Pancreas (tissue), 10 donors: Measurements from ENCODE around the gene RNF133. TPM values are rescaled to one million over a fixed set of nuclear protein-coding genes. Genes with fewer than 3 reads are reported as not detected.

ENCODE experiments used
- ATAC-seq, 4 donors: fragments of 200-7000 bp; cut with Tn5 transposase; one replicate each; pipeline versions ENCODE4 v1.8.0 to v1.9.1; 2020; ENCODE audit warnings: mild to moderate bottlenecking in 4 of 4, moderate library complexity in 4 of 4
- DNase-seq, 6 donors: peaks; one replicate each; pipeline ENCODE4 v3.0.0-alpha.2; 2020
- FAIRE-seq: peaks from 2 replicates; lab custom pipeline; 2012; peaks lifted over from hg19 to GRCh38; lab: Jason Lieb, UNC
- H3K27ac ChIP-seq, 4 donors: fragments of 200-600 bp; sonication (generic); 1 replicate in 3 of 4; 2 replicates in 1 of 4; pipeline versions ENCODE4 v1.5.0 to v1.8.0; 2020
- H3K27me3 ChIP-seq, 4 donors: fragments of 200-600 bp; one replicate each; pipeline ENCODE4 v1.8.0; 2021
- H3K36me3 ChIP-seq, 3 donors: fragments of 200-600 bp; sonication (generic) in 1 of 3; one replicate each; pipeline versions ENCODE4 v1.5.0 to v1.8.0; 2020 to 2021
- H3K4me1 ChIP-seq, 3 donors: fragments of 200-600 bp; one replicate each; pipeline ENCODE4 v1.8.0; 2021
- H3K4me3 ChIP-seq, 4 donors: fragments of 200-600 bp; sonication (generic) in 2 of 4; one replicate each; pipeline versions ENCODE4 v1.5.0 to v1.8.0; 2020 to 2021
- H3K9me3 ChIP-seq, 4 donors: fragments of 200-600 bp; one replicate each; pipeline ENCODE4 v1.8.0; 2021
- WGBS, 2 donors: extraction: QIAGEN DNeasy Blood & Tissue Kit; methylation state at CpG; one replicate each; pipeline ENCODE4 v1.1.7; 2013; 5-methylcytosine and 5-hydroxymethylcytosine counted together
- intact Hi-C, 3 donors: fragments of 100-400 bp; cut with DNase I; formaldehyde crosslinking; loops; one replicate each; pipeline versions ENCODE4 v1.11.1 to v1.14.2; 2022
- polyA plus RNA-seq, 2 donors: library from polyadenylated mRNA; stranded (reverse); fragments of 200-250 nt; gene quantifications; one replicate each; pipeline ENCODE4 v1.2.3, GENCODE V29; 2013
- total RNA-seq, 6 donors: library from RNA; stranded (reverse); fragmentation: NEBNext Ultra II Directional in 4 of 6; extraction: Animal tissue kit (Norgen Biotek cat#: 25700) in 4 of 6; gene quantifications; one replicate each; pipeline versions ENCODE4 v1.2.1 to v1.2.4, GENCODE V29; 2021 to 2023
- TF ChIP-seq, protein P1 (sequence below), 4 donors: fragments of 200-600 bp; sonication (generic) in 3 of 4; IDR thresholded peaks; one replicate each; pipeline versions ENCODE4 v1.5.0 to v1.8.0; 2021; ENCODE audit warnings: antibody characterized with exemption in 4 of 4
- donor health status: healthy with polysubstance abuse.
- donor health status: DM: no; HTN: no; CAD: no; lungs with moderate emphysema.
- donor health status: DM: no; HTN: no; CAD: no.
- donor health status: control.
- donor health status: control.
- donor health status: Bipolar disorder and iron deficiency.
- donor health status: DM: yes; HTN: yes; CAD: no.
- donor health status: DM: no; HTN: no; CAD: no.
- donor health status: DM: no; HTN: no; CAD: no.
- donor health status: DM: yes; HTN: yes; CAD: no.

The RNF133 gene
- total and polyA plus RNA-seq, 8 donors, result 0.07 to 1.4 (median 0.79) TPM; not detected in 1

DNA sequence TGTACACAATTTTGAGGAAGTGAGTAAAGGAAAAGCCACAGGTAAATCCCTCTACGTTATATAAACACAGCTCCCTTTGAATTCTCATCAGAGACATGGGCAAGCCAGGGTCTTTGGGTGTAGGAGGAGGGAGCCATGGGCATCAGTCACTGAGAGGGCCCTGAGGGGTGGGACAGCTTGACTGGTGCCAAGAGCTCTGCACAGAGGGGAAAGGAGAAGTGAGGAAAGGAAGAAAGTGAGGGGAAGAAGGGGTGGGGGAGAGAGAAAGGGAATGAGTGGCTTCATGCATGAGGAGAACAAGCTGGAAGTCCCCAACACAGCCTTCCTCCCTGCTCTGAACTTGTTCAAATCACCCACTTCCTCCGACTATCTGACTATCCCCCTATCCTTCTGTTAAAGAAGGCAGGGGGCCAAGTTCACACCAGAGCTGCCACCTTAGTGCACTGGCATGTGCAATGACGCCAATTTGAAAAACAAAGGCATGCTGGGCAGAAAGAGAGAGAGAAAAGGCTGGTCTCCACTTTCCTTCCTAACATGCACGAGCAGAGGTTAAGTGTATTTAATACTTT, 20.2 kb upstream of the RNF133 start:
- 86 to 93% methylated on average over 4 of the region's 4 CpGs for WGBS, 2 donors
- no peaks in the 10 kb centered on the region for H3K36me3 ChIP-seq
- no peak for FAIRE-seq

DNA sequence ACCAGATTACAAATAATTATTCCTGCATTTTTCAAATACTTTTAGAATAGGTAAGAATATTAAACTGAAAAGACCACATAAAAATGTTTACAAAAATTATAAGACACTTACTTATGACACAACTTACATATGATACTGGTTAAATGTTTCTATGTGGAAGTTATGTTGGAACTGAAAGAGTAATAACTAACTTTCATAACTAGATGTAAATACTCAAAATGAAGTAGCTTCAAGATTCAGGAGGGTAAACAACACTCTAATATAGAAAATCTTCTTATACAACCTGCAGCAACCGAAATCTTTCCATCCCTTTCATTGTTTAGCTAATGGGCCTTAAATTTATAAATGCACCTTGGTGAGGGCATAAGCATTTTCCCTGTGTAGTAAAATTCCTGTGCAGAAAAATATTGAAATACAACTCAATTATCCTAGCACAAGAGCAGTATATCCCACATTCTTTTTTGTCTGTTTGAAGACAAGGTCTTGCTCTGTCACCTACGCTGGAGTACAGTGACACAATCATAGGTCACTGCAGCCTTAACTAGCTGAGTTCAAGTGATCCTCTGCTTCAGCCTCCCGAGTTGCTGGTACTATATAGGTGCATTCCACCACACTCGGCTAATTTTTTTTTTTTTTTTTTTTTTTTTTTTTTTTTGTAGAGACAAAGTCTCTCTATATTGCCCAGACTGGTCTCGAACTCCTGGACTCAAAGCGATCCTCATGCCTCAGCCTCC, 18.6 kb upstream of the RNF133 start:
- Histone ChIP-seq H3K27ac (no peak overlapping the region), H3K27me3 (no peaks in the 10 kb centered on the region), H3K9me3 (no peaks in the 10 kb centered on the region), H3K36me3 (no peaks in the 10 kb centered on the region), H3K4me3 (no peak overlapping the region), H3K4me1 (peaks cover 0 to 11% (median 10%) of the 10 kb centered on the region in 3 donors)
- DNase-seq (no peak), ATAC-seq (no peak), FAIRE-seq (no peak)
- 93 to 96% methylated on average over 6 of the region's 6 CpGs for WGBS, 2 donors
- intact Hi-C loops, result no loop called here
- TF ChIP-seq, protein P1, sequence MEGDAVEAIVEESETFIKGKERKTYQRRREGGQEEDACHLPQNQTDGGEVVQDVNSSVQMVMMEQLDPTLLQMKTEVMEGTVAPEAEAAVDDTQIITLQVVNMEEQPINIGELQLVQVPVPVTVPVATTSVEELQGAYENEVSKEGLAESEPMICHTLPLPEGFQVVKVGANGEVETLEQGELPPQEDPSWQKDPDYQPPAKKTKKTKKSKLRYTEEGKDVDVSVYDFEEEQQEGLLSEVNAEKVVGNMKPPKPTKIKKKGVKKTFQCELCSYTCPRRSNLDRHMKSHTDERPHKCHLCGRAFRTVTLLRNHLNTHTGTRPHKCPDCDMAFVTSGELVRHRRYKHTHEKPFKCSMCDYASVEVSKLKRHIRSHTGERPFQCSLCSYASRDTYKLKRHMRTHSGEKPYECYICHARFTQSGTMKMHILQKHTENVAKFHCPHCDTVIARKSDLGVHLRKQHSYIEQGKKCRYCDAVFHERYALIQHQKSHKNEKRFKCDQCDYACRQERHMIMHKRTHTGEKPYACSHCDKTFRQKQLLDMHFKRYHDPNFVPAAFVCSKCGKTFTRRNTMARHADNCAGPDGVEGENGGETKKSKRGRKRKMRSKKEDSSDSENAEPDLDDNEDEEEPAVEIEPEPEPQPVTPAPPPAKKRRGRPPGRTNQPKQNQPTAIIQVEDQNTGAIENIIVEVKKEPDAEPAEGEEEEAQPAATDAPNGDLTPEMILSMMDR (IDR thresholded peaks at IDR 0.05), result no peak

More for the DNA sequence above, 20.2 kb upstream of the RNF133 start:
- DNase-seq (no peak), ATAC-seq (no peak)
- Histone ChIP-seq H3K9me3 (no peaks in the 10 kb centered on the region), H3K27me3 (no peaks in the 10 kb centered on the region), H3K4me3 (no peak overlapping the region), H3K4me1 (peaks cover 0 to 4% (median 0%) of the 10 kb centered on the region in 3 donors), H3K27ac (no peak overlapping the region)
- intact Hi-C loops, result no loop called here
- TF ChIP-seq, protein P1 (IDR thresholded peaks at IDR 0.05), result no peak

DNA sequence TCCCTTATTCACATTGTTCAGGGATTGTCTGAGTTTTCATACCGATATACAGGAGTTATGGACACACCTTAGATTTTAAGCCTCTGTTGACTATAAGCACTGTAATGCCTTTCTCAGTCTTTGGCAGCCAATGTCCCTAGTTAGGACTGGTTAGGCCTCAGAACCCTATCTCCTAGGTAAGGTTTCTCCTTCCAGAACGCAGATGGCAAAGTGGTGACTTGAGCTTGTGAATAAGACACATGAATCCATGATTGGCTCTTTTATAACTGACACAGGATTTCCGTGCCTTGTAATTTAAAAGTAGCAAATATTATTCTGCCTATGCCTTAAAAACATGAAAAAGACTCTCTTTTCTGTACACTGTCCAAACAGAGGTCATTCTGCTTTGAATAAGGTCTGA, 16.3 kb upstream of the RNF133 start:
- FAIRE-seq (no peak), ATAC-seq (no peak), DNase-seq (no peak)
- Histone ChIP-seq H3K27me3 (no peaks in the 10 kb centered on the region), H3K4me3 (no peak overlapping the region), H3K36me3 (no peaks in the 10 kb centered on the region), H3K9me3 (no peaks in the 10 kb centered on the region), H3K4me1 (peaks cover 0 to 11% (median 10%) of the 10 kb centered on the region in 3 donors), H3K27ac (no peak overlapping the region)
- 92 to 96% methylated on average over 3 of the region's 3 CpGs for WGBS, 2 donors
- intact Hi-C loops, result no loop called here
- TF ChIP-seq, protein P1 (IDR thresholded peaks at IDR 0.05), result no peak

DNA sequence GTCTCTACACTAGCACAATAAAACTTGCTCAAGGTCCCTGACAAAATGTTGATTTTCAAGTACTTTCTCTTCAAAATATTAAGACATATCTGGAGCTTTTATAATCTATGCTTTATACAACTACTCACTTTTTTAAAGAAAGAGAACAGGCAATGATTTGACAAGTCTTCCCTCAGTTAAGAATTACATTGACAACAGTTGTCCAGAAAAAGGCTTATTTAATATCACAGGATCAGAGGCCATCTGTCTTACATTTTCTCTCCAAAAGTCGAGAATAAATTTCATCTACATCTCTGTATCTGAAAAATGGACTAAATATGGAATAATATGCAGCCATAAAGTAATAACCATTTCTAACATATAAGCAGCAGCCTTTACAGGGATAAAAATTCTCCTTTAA, 12.0 kb upstream of the RNF133 start:
- intact Hi-C loops, result no loop called here
- FAIRE-seq, result no peak

More for the DNA sequence above, 12.0 kb upstream of the RNF133 start:
- Histone ChIP-seq H3K27me3 (no peaks in the 10 kb centered on the region), H3K4me1 (peaks cover 0 to 11% (median 10%) of the 10 kb centered on the region in 3 donors), H3K9me3 (no peaks in the 10 kb centered on the region), H3K4me3 (no peak overlapping the region), H3K36me3 (no peaks in the 10 kb centered on the region), H3K27ac (no peak overlapping the region)
- DNase-seq (no peak), ATAC-seq (no peak)
- WGBS, 2 donors, result 68 to 87% methylated on average over 1 of the region's 1 CpG
- TF ChIP-seq, protein P1 (IDR thresholded peaks at IDR 0.05), result no peak
